HepG2 (cell line): Measurements from ENCODE around the gene RPTOR. TPM values are rescaled to one million over a fixed set of nuclear protein-coding genes. Genes with fewer than 3 reads are reported as not detected.

Source experiments
- BHLHE40 ChIP-seq: IDR thresholded peaks from 2 replicates; pipeline ENCODE4 v1.6.1; 2011; ENCODE audit warnings: low read length, improper control_type of control experiment
- ELF1 ChIP-seq: sonication (generic); formaldehyde crosslinking; IDR thresholded peaks from 2 replicates; pipeline ENCODE4 v1.4.0; 2020; ENCODE audit warnings: missing genetic modification reagents
- KAT8 ChIP-seq: IDR thresholded peaks from 2 replicates; pipeline ENCODE4 v1.6.1; 2016; ENCODE audit warnings: missing genetic modification reagents, missing compliant biosample characterization
- NFAT5 ChIP-seq: sonication (generic); formaldehyde crosslinking; IDR thresholded peaks from 2 replicates; pipeline ENCODE4 v1.4.0; 2020; ENCODE audit warnings: missing genetic modification reagents
- NR1H2 ChIP-seq: sonication (generic); formaldehyde crosslinking; IDR thresholded peaks from 2 replicates; pipeline ENCODE4 v1.8.1; 2022; ENCODE audit warnings: low read depth, missing genetic modification reagents, borderline replicate concordance
- SMC3 ChIP-seq: IDR thresholded peaks from 2 replicates; pipeline ENCODE4 v1.6.1; 2011; ENCODE audit warnings: low read length, improper control_type of control experiment
- SMYD3 ChIP-seq: sonication (generic); formaldehyde crosslinking; IDR thresholded peaks from 2 replicates; pipeline ENCODE4 v1.8.1; 2023; ENCODE audit warnings: mild to moderate bottlenecking, missing genetic modification reagents
- ZNF232 ChIP-seq: sonication (generic); formaldehyde crosslinking; IDR thresholded peaks from 2 replicates; pipeline ENCODE4 v1.4.0; 2020; ENCODE audit warnings: missing genetic modification reagents, borderline replicate concordance
- ZNF280B ChIP-seq: sonication (generic); formaldehyde crosslinking; IDR thresholded peaks from 2 replicates; pipeline ENCODE4 v1.5.0; 2020; ENCODE audit warnings: missing genetic modification reagents, mild to moderate bottlenecking, borderline replicate concordance
- ZNF407 ChIP-seq: sonication (generic); formaldehyde crosslinking; IDR thresholded peaks from one replicate; pipeline ENCODE4 v1.5.1; 2020; ENCODE audit warnings: mild to moderate bottlenecking, missing genetic modification reagents; ENCODE audit errors: not compliant biosample characterization
- ZNF543 ChIP-seq: sonication (generic); formaldehyde crosslinking; IDR thresholded peaks from 2 replicates; pipeline ENCODE4 v1.4.0; 2020; ENCODE audit warnings: mild to moderate bottlenecking, missing genetic modification reagents
- ZNF572 ChIP-seq: sonication (generic); formaldehyde crosslinking; IDR thresholded peaks from 2 replicates; pipeline ENCODE4 v1.5.1; 2020; ENCODE audit warnings: mild to moderate bottlenecking, missing genetic modification reagents
- ZNF772 ChIP-seq: sonication (generic); formaldehyde crosslinking; IDR thresholded peaks from 2 replicates; pipeline ENCODE4 v1.5.0; 2020; ENCODE audit warnings: mild to moderate bottlenecking, missing genetic modification reagents
- polyA plus RNA-seq, 8 experiments: library from polyadenylated mRNA; depleted of rRNA in 3 of 8; stranded (reverse) in 7 of 8; unstranded in 1 of 8; fragments of >200 nt; fragmentation: Illumina TruSeq in 4 of 8; extraction: Trizol in 4 of 8; gene quantifications; 2 replicates each; pipeline versions ENCODE4 v1.2.1 to v1.2.3, GENCODE V29; 2011 to 2016; ENCODE audit warnings: low read depth in 4 of 8, missing spikeins in 1 of 8, mixed read lengths in 1 of 8; ENCODE audit not compliant: insufficient read depth in 1 of 8
- total RNA-seq, 5 experiments: library from RNA; depleted of rRNA; stranded (reverse); fragments of >200 nt; fragmentation: Illumina TruSeq; extraction: Trizol; gene quantifications; 2 replicates each; pipeline ENCODE4 v1.2.3, GENCODE V29; 2016; ENCODE audit warnings: low read depth in 1 of 5

The RPTOR gene
- total and polyA plus RNA-seq, 2 of the 13 experiments (the other 11 are each of a cell fraction or from before 2014, with no cell fraction given) = 6.6 to 25.3 TPM

GRCh38 chr17:80575057-80575875 is 30.6 kb downstream of the RPTOR start (continued):
- no peak for TF ChIP-seq NFAT5 (CRISPR knock-in tag)
- 0 out of 2 replicates have a peak, but pooled peaks have one; percentile 42 for TF ChIP-seq ZNF543 (CRISPR knock-in tag)
- TF ChIP-seq ZNF772 (CRISPR knock-in tag) = no peak
- no peak for TF ChIP-seq ELF1 (CRISPR knock-in tag)
- peak; percentile 38; the same call in 1 of the 2 replicates for TF ChIP-seq ZNF280B
- TF ChIP-seq ZNF407 (CRISPR knock-in tag) = no peak
- TF ChIP-seq KAT8 (CRISPR knock-in tag) = peak; percentile 73
- no peak; the same call in 1 of the 2 replicates for TF ChIP-seq NR1H2 (CRISPR knock-in tag)
- peak; percentile 72; the same call in 1 of the 2 replicates for TF ChIP-seq ZNF232 (CRISPR knock-in tag)
- TF ChIP-seq BHLHE40 = peak; percentile 92
- TF ChIP-seq ZNF572 (CRISPR knock-in tag) = no peak
- TF ChIP-seq SMYD3 = no peak; the same call in 1 of the 2 replicates
- peak; percentile 98 for TF ChIP-seq SMC3
